Islet of Langerhans (tissue), 1 donor: ENCODE results near the gene SNRPA1.

Source experiments
- FAIRE-seq: peaks from one replicate; lab custom pipeline; 2011; peaks lifted over from hg19 to GRCh38; lab: Jason Lieb, UNC

SNRPA1 gene

GRCh38 chr15:101318839-101319238 lies 23.8 kb upstream of the SNRPA1 start:
- FAIRE-seq = no peak

GRCh38 chr15:101318147-101318819 lies 23.2 kb upstream of the SNRPA1 start:
- FAIRE-seq = no peak

- FAIRE-seq = no peak
Measured at GRCh38 chr15:101317336-101317872, 22.4 kb upstream of the SNRPA1 start.

- no peak for FAIRE-seq
Measured at GRCh38 chr15:101316529-101316928, 21.5 kb upstream of the SNRPA1 start.

GRCh38 chr15:101315736-101316135 lies 20.7 kb upstream of the SNRPA1 start:
- FAIRE-seq = no peak

- FAIRE-seq = no peak
Measured at GRCh38 chr15:101314336-101315125, 19.5 kb upstream of the SNRPA1 start.

- no peak for FAIRE-seq
Measured at GRCh38 chr15:101313041-101313761, 18.2 kb upstream of the SNRPA1 start.

- FAIRE-seq = no peak
Measured at GRCh38 chr15:101310508-101310907, 15.5 kb upstream of the SNRPA1 start.

GRCh38 chr15:101310161-101310480 lies 15.1 kb upstream of the SNRPA1 start:
- no peak for FAIRE-seq

- no peak for FAIRE-seq
Measured at GRCh38 chr15:101309436-101310160, 14.6 kb upstream of the SNRPA1 start.

- FAIRE-seq = no peak
Measured at GRCh38 chr15:101308604-101309435, 13.8 kb upstream of the SNRPA1 start.

GRCh38 chr15:101307897-101308603 lies 13.0 kb upstream of the SNRPA1 start:
- no peak for FAIRE-seq

GRCh38 chr15:101307048-101307896 lies 12.2 kb upstream of the SNRPA1 start:
- no peak for FAIRE-seq

GRCh38 chr15:101306341-101307047 lies 11.4 kb upstream of the SNRPA1 start:
- no peak for FAIRE-seq

- no peak for FAIRE-seq
Measured at GRCh38 chr15:101305820-101306255, 10.8 kb upstream of the SNRPA1 start.

- FAIRE-seq = no peak
Measured at GRCh38 chr15:101303408-101303807, 8.4 kb upstream of the SNRPA1 start.

- no peak for FAIRE-seq
Measured at GRCh38 chr15:101296418-101297405, 1.7 kb upstream of the SNRPA1 start.
